Measurements from ENCODE around the gene FAM228B.

GRCh38 chr2:24110660-24111303 lies 12.5 kb upstream of the FAM228B start:
- TF ChIP-seq CTCF (conservative IDR thresholded peaks at IDR 0.05) = no peak
- no peak for TF ChIP-seq EZH2 (IDR thresholded peaks at IDR 0.05; ENCODE audit: low read depth)

Measured in PC-9 (cell line).